HG02938 (cell line): ENCODE data around the gene CUL2.
"Not testable (repeated sequence)": the region's sequence is repeated elsewhere in the genome, so short reads cannot be mapped to it uniquely, and the experiment has no call there.

ENCODE experiments used
- ATAC-seq: cut with Tn5 transposase; IDR thresholded peaks from one replicate; pipeline ENCODE4 v1.9.1; 2021; ENCODE audit warnings: mild to moderate bottlenecking, moderate library complexity; ENCODE audit not compliant: unreplicated experiment

CUL2 gene

GRCh38 chr10:35080261-35080660, 9.9 kb downstream of the CUL2 start:
- not testable (repeated sequence) for ATAC-seq

DNA sequence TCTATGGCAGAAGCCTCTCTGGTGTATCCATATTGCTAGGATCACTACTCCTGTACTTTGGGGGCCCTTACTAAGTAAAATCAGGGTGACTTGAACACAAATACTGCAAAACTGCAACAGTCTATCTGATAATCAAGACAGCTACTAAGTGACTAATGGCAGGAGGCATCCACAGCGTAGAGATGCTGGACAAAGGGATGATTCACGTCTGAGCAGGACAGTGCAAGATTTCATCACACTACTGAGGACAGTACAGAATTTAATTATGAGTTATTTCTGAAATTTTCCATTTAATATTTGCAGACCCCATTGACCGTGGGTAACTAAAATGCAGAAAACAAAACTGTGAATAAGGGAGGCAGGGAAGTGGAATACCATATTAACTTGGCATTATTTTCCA, 10.4 kb downstream of the CUL2 start:
- no peak for ATAC-seq

DNA sequence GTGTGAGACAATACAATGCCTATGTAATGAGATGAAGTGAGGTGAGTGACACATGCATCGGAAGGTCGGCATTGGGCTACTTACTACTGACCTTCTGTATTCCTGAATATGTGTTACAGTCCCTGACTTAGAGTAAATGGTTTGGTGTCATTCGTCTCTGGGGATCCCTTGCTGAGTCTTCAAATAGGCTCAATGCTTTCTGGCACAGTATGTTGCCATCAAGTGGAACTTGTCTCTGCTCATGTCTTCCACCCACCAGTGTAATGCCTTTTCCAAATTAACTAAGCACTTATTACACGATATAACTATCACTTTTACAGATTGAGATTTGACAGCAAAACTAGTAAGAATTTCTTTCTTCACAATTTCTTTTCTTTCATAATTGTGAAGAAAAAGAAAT, 10.9 kb downstream of the CUL2 start:
- no peak for ATAC-seq

- ATAC-seq, result no peak
Measured at GRCh38 chr10:35075228-35075627, 14.9 kb downstream of the CUL2 start.

- no peak for ATAC-seq
Measured at GRCh38 chr10:35074266-35074665, 15.9 kb downstream of the CUL2 start.

DNA sequence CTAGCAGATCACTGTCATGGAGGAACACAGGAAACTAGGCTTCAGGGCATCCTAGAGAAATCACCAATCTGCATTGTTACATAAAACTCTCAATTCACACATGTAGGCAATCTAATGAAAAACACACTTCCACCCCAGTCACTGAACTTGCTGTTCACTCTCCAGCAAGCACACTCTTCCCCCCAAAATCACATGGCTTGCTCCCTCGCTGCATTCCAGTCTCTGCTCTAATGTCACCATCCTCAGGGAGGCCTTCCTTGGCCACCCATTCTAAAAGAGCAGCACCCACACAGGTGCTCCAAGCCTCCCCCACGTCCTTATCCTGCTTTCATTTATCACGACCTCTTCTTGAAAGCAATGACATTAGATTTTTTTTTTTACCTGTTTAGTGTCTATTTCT, 19.6 kb downstream of the CUL2 start:
- ATAC-seq, result no peak

DNA sequence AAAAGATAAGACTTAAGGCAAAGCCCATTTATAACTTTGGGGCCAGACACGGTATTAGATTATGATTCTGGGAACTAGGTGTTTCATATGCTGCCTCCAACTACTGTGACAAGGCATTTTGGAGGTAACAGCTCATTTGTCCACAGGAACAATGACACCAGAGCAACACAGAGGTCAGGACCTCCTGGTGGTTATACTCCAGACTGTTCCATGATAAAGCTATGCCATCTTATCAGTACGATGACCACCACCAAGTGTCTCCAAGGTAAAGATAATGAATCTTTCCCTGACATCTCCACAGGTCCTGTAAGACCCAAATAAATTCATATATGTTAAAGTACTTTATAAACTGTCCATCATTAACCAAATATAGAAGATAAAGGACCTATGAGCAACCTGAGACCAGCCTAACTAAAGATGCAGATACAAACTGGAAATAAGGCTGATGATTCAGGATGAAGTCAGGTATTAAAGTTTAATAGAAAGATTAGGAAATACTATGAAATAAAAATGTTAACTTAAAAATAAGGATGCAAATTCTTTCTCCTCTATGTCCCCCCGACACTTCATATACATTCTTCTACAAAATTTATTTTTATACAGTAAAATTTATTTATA, 26.2 kb downstream of the CUL2 start:
- ATAC-seq, result no peak

- ATAC-seq, result no peak
Measured at GRCh38 chr10:35059481-35059880, 30.7 kb downstream of the CUL2 start.

- ATAC-seq, result no peak
Measured at GRCh38 chr10:35058686-35059085, 31.5 kb downstream of the CUL2 start.

- peak; percentile 80 for ATAC-seq
Measured at GRCh38 chr10:35058134-35058533, 32.0 kb downstream of the CUL2 start.

DNA sequence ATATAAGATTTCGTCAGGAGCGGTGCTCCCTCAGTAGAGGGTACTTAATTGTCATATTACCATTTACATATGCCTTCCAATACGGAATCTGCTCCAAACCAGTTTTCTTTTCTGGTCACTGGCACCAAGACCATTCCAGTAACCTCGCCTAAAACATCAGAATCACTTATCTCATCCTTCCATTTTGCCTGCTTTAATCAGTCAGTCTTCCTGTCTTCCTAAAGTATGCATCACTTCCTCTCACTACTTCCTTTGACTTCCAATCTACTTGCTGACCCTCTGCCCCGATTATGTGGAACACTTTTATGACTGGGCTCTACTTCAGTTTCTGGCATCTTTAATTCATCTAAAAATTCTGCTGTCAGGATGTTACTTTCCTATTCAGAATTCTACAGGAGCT, 33.5 kb downstream of the CUL2 start:
- no peak for ATAC-seq

DNA sequence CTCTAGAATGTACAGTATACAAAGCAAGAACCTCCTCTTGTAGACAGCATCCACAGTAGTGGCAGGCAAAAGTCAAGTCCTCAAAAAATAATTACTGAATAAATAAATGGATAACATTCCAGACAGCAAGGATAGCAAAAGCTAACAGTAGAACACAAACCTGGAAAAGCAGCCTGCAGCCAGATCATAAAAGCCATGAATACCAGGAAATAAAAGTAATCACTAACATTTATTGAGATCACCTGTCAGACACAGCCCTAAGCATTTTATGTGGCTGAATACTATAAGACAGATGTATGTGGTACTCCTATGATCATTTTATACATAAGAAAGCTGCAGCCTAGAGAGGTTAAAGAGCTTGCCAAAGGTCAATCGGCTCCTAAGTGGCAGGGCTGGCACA, 34.0 kb downstream of the CUL2 start:
- ATAC-seq, result no peak

DNA sequence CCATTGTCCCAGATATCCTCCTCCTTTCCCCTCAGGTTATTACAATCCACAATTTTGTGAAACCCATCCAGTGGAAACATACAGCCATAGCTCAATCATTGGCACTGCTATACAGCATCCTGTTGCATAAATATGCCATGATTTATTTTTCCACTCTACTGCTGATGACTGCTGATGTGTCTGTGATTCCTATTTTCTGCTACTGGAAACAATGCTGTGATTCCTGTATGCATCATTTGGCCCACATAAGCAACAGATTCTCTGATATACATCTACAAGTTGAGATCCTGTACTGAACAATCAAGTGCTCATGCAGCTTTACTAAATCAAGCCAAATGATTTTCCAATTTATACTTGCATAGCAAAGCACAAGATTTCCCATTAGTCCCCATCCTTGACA, 39.6 kb downstream of the CUL2 start:
- ATAC-seq, result no peak

DNA sequence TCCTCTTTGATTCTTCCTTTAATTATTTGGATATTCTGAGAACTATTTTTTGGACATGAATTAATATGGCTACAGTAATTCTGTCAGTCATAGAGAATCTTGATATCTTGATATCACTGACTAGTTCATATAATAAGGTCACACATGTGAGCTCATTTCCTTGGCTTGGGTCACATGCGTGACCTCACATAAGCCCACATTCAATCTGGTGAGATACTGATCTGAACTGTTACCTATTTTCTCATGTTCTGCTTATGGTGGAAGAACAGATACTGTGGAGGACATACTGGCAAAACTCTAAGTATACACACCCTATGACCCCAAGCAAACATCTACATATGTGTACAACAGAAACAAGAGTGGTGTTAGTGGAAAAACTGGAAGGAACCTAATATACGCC, 44.1 kb downstream of the CUL2 start:
- no peak for ATAC-seq

DNA sequence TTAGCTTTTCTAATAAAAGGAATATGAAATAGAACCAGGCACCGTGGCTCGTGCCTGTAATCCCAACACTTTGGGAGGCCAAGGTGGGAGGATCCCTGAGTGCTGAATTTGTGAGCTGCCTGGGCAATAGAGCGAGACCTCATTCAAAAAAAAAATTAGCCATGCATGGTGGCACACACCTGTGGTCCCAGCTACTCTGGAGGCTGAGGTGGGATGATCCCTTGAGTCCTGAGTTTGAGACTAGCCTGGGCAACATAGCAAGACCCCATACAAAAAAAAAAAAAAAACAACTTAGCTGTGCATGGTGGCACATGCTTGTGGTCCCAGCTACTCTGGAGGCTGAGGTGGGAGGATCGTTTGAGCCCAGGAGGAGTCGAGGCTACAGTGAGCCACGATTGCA, 44.9 kb downstream of the CUL2 start:
- ATAC-seq, result not testable (repeated sequence)

DNA sequence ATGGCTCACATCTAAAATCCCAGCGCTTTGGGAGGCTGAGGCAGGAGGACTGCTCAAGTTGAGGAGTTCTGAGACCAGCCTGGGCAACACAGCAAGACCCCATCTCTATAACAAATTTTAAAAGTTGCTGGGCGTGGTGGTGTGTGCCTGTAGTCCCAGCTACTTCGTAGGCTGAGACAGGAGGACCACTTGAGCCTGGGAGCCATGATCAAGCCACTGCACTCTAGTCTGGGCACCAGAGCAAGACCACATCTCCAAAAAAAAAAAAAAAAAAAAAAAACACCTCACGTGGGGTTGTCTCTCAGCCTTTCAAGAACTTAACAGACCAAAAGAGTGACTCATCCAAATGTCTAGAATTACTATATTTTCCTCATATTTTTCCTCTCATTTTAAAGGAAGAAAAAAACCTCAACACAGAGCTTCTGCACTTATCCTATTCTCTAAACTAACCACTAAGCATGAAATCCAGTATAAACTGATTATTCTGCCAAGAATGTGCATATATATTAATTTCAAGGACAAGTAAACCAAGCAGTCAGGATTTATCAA, 46.3 kb downstream of the CUL2 start:
- ATAC-seq, result no peak

- no peak for ATAC-seq
Measured at GRCh38 chr10:35042783-35043182, 47.4 kb downstream of the CUL2 start.

- ATAC-seq, result no peak
Measured at GRCh38 chr10:35041502-35041879, 48.6 kb downstream of the CUL2 start.

GRCh38 chr10:35040760-35041501, 49.2 kb downstream of the CUL2 start:
- ATAC-seq, result no peak

DNA sequence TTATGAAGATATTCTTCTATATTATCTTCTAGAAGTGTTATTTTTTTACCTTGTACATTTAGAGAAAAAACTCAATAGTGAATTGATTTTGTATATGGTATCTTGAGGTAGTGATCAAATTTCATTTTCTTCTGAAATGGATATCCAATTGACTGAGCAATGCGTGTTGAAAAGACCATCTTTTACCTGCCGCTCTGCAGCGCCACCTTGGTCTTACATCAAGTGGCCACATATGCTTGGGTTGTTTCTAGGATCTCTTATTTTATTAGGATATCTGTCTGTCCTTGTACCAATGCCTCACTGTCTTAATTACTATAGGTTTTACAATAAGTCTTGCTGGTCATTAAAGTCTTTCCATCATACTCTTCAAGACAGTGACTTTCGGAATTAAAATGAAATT, 53.0 kb downstream of the CUL2 start:
- no peak for ATAC-seq

- ATAC-seq, result no peak
Measured at GRCh38 chr10:35035606-35036005, 54.5 kb downstream of the CUL2 start.

GRCh38 chr10:35027567-35027966, 62.6 kb downstream of the CUL2 start:
- no peak for ATAC-seq

GRCh38 chr10:35025916-35026315, 64.2 kb downstream of the CUL2 start:
- ATAC-seq, result no peak
